HepG2 (cell line): ENCODE results near the gene NYNRIN. TPM values are rescaled to one million over a fixed set of nuclear protein-coding genes. Genes with fewer than 3 reads are reported as not detected.

Experiments used
- CAMTA2 ChIP-seq: sonication (generic); formaldehyde crosslinking; IDR thresholded peaks from 2 replicates; pipeline ENCODE4 v1.4.0; 2020; ENCODE audit warnings: mild to moderate bottlenecking, missing genetic modification reagents, borderline replicate concordance
- CC2D1A ChIP-seq: sonication (generic); formaldehyde crosslinking; IDR thresholded peaks from 2 replicates; pipeline ENCODE4 v1.8.1; 2023; ENCODE audit warnings: mild to moderate bottlenecking, missing genetic modification reagents
- MIER2 ChIP-seq: IDR thresholded peaks from 2 replicates; pipeline ENCODE4 v1.6.1; 2016; ENCODE audit warnings: missing biosample characterization, missing genetic modification reagents
- NFKB2 ChIP-seq: sonication (generic); formaldehyde crosslinking; IDR thresholded peaks from 2 replicates; pipeline ENCODE4 v1.4.0; 2020; ENCODE audit warnings: missing genetic modification reagents, borderline replicate concordance
- SNAPC5 ChIP-seq: sonication (generic); formaldehyde crosslinking; IDR thresholded peaks from 2 replicates; pipeline ENCODE4 v1.8.1; 2023; ENCODE audit warnings: mild to moderate bottlenecking, missing genetic modification reagents, borderline replicate concordance
- SP2 ChIP-seq: sonication (generic); formaldehyde crosslinking; IDR thresholded peaks from 2 replicates; pipeline ENCODE4 v1.5.1; 2020; ENCODE audit warnings: mild to moderate bottlenecking, missing genetic modification reagents
- ZHX2 ChIP-seq, 2 experiments: sonication (generic) in 1 of 2; formaldehyde crosslinking in 1 of 2; IDR thresholded peaks; 2 replicates each; pipeline versions ENCODE4 v1.6.1 to v1.9.0; 2014 to 2022; ENCODE audit warnings: antibody characterized with exemption in 1 of 2, borderline replicate concordance in 1 of 2, inconsistent platforms in 1 of 2, low read depth in 1 of 2, missing genetic modification reagents in 1 of 2
- ZNF547 ChIP-seq: sonication (generic); formaldehyde crosslinking; IDR thresholded peaks from 2 replicates; pipeline ENCODE4 v1.5.1; 2020; ENCODE audit warnings: mild to moderate bottlenecking, missing genetic modification reagents
- ZNF883 ChIP-seq: sonication (generic); formaldehyde crosslinking; IDR thresholded peaks from 2 replicates; pipeline ENCODE4 v1.5.1; 2020; ENCODE audit warnings: mild to moderate bottlenecking, missing genetic modification reagents; ENCODE audit errors: not compliant biosample characterization
- polyA plus RNA-seq, 8 experiments: library from polyadenylated mRNA; depleted of rRNA in 3 of 8; stranded (reverse) in 7 of 8; unstranded in 1 of 8; fragments of >200 nt; fragmentation: Illumina TruSeq in 4 of 8; extraction: Trizol in 4 of 8; gene quantifications; 2 replicates each; pipeline versions ENCODE4 v1.2.1 to v1.2.3, GENCODE V29; 2011 to 2016; ENCODE audit warnings: low read depth in 4 of 8, missing spikeins in 1 of 8, mixed read lengths in 1 of 8; ENCODE audit not compliant: insufficient read depth in 1 of 8
- total RNA-seq, 5 experiments: library from RNA; depleted of rRNA; stranded (reverse); fragments of >200 nt; fragmentation: Illumina TruSeq; extraction: Trizol; gene quantifications; 2 replicates each; pipeline ENCODE4 v1.2.3, GENCODE V29; 2016; ENCODE audit warnings: low read depth in 1 of 5

Gene NYNRIN
- total and polyA plus RNA-seq, 2 of the 13 experiments (the other 11 are each of a cell fraction or from before 2014, with no cell fraction given): 0.63 to 1.1 TPM

- TF ChIP-seq ZHX2 (IDR thresholded peaks at IDR 0.05; ENCODE audit: low read depth): 0 out of 2 replicates have a peak, but pooled peaks have one; percentile 28
- no peak for TF ChIP-seq ZHX2 (CRISPR knock-in tag; IDR thresholded peaks at IDR 0.05; ENCODE audit: borderline replicate concordance)
- TF ChIP-seq SNAPC5 (CRISPR knock-in tag): 0 out of 2 replicates have a peak, but pooled peaks have one; percentile 23
- 0 out of 2 replicates have a peak, but pooled peaks have one; percentile 34 for TF ChIP-seq CAMTA2 (CRISPR knock-in tag)
- TF ChIP-seq ZNF883 (CRISPR knock-in tag): peak; percentile 64
- peak; percentile 48; the same call in 1 of the 2 replicates for TF ChIP-seq ZNF547 (CRISPR knock-in tag)
- 0 out of 2 replicates have a peak, but pooled peaks have one; percentile 39 for TF ChIP-seq SP2 (CRISPR knock-in tag)
- no peak for TF ChIP-seq MIER2 (CRISPR knock-in tag)
- TF ChIP-seq NFKB2 (CRISPR knock-in tag): 0 out of 2 replicates have a peak, but pooled peaks have one; percentile 38
- 0 out of 2 replicates have a peak, but pooled peaks have one; percentile 23 for TF ChIP-seq CC2D1A
- TF ChIP-seq, all 625 proteins: peak for 19
These were observed 1.0 kb upstream of the NYNRIN start (continued) for GRCh38 chr14:24397639-24398292.
